Heart left ventricle (tissue), 16 donors: Measurements from ENCODE around the gene ACOXL. TPM values are rescaled to one million over a fixed set of nuclear protein-coding genes. Genes with fewer than 3 reads are reported as not detected.

Experiments
- ATAC-seq, 4 donors: fragments of 200-7000 bp; cut with Tn5 transposase; one replicate each; pipeline ENCODE4 v1.9.1; 2020 to 2022; ENCODE audit warnings: moderate library complexity in 4 of 4, mild to moderate bottlenecking in 3 of 4, moderate number of reproducible peaks in 1 of 4
- DNase-seq, 5 donors: peaks; one replicate each; pipeline ENCODE4 v3.0.0-alpha.2; 2020
- H3K27ac ChIP-seq, 12 donors: fragments of 200-600 bp; sonication (generic) in 4 of 12; one replicate each; pipeline versions ENCODE4 v1.5.0 to v1.8.0; 2016 to 2022; ENCODE audit warnings: mild to moderate bottlenecking in 2 of 12
- H3K27me3 ChIP-seq, 9 donors: fragments of 200-600 bp; sonication (generic) in 2 of 9; one replicate each; pipeline versions ENCODE4 v1.5.1 to v1.8.0; 2016 to 2022; ENCODE audit warnings: mild to moderate bottlenecking in 3 of 9
- H3K36me3 ChIP-seq, 9 donors: fragments of 200-600 bp; sonication (generic) in 2 of 9; one replicate each; pipeline versions ENCODE4 v1.5.0 to v1.8.0; 2018 to 2022; ENCODE audit warnings: mild to moderate bottlenecking in 2 of 9
- H3K4me1 ChIP-seq, 12 donors: fragments of 200-600 bp; sonication (generic) in 4 of 12; one replicate each; pipeline versions ENCODE4 v1.5.0 to v1.8.0; 2016 to 2022; ENCODE audit warnings: mild to moderate bottlenecking in 3 of 12
- H3K4me3 ChIP-seq, 12 donors: fragments of 200-600 bp; sonication (generic) in 4 of 12; one replicate each; pipeline versions ENCODE4 v1.5.0 to v1.8.0; 2017 to 2022; ENCODE audit warnings: mild to moderate bottlenecking in 9 of 12, moderate library complexity in 4 of 12
- H3K9me3 ChIP-seq, 12 donors: fragments of 200-600 bp; sonication (generic) in 4 of 12; one replicate each; pipeline versions ENCODE4 v1.5.0 to v1.8.0; 2016 to 2022; ENCODE audit warnings: mild to moderate bottlenecking in 1 of 12
- POLR2A ChIP-seq, 2 donors: fragments of 450-650 bp; IDR thresholded peaks; one replicate each; pipeline ENCODE4 v1.6.1; 2017; ENCODE audit warnings: antibody characterized with exemption in 2 of 2, mild to moderate bottlenecking in 2 of 2, moderate library complexity in 2 of 2
- WGBS, 4 donors: extraction: QIAGEN DNeasy Blood & Tissue Kit in 2 of 4; methylation state at CpG; one replicate each; pipeline versions ENCODE4 v1.1.5 to v1.1.7; 2013 to 2018; 5-methylcytosine and 5-hydroxymethylcytosine counted together
- intact Hi-C, 10 donors: fragments of 100-400 bp; cut with DNase I; formaldehyde crosslinking; loops; one replicate each; pipeline versions ENCODE4 v1.11.1 to v1.14.2; 2022
- polyA plus RNA-seq, 2 donors: library from polyadenylated mRNA; stranded (reverse); fragments of 200-250 nt; gene quantifications; one replicate each; pipeline ENCODE4 v1.2.3, GENCODE V29; 2013
- total RNA-seq, 9 donors: library from RNA; depleted of rRNA in 2 of 9; stranded (reverse); fragments of >200 nt in 2 of 9; fragmentation: NEBNext Ultra II Directional in 3 of 9; extraction: Animal tissue kit (Norgen Biotek cat#: 25700) in 3 of 9; gene quantifications; one replicate each; pipeline versions ENCODE4 v1.1.0 to v1.2.4, GENCODE V29; 2016 to 2023
- TF ChIP-seq, protein P1 (sequence below), 12 donors: fragments of 200-600 bp; sonication (generic) in 4 of 12; IDR thresholded peaks; one replicate each; pipeline versions ENCODE4 v1.5.0 to v1.8.0; 2018 to 2022; ENCODE audit warnings: antibody characterized with exemption in 12 of 12, mild to moderate bottlenecking in 5 of 12
- donor health status: ischemic (EF 13 %, LVEDD 7.1; RV severe dilation, severe dysfunction).
- donor health status: healthy with polysubstance abuse.
- donor health status: DM: no; HTN: yes; CAD: no.
- donor health status: DM: no; HTN: no; CAD: no.
- donor health status: ischemic (EF 25% LVEDD 6.9; RV normal size, moderate dysfunction).
- donor health status: ischemic (EF 25% LVEDD 5.7; RV mildly dilated, moderate dysfunction).
- donor health status: healthy.
- donor health status: DM: yes; HTN: yes; CAD: no.
- donor health status: ischemic (EF 35%, LVEDD 5.7; RV mildly dilated, moderate dysfunction).
- donor health status: nonischemic (EF 11% LVEDD 7.7; RV severe dilation, severe dysfunction).
- donor health status: DM: yes; HTN: yes; CAD: no.
- donor health status: PGD.
- donor health status: ischemic (EF 29% LVEDD 5.4; RV normal size, mild dysfunction).
- donor health status: nonischemic (EF 23%, LVEDD 6.1; RV moderate dilation, normal function).

Gene ACOXL
- total and polyA plus RNA-seq, 11 donors = 0.25 TPM; not detected in 10

- intact Hi-C loops = no loop called here
- Histone ChIP-seq H3K9me3 (no peaks in the 10 kb centered on the region), H3K27me3 (no peaks in the 10 kb centered on the region), H3K4me1 (peaks cover 0 to 15% (median 6%) of the 10 kb centered on the region in 12 donors), H3K27ac (no peak overlapping the region), H3K4me3 (no peak overlapping the region), H3K36me3 (no peaks in the 10 kb centered on the region)
- 37 to 68% (median 42%) methylated on average over 4 of the region's 4 CpGs for WGBS, 4 donors
- TF ChIP-seq POLR2A (IDR thresholded peaks at IDR 0.05) = no peak
- TF ChIP-seq, protein P1, sequence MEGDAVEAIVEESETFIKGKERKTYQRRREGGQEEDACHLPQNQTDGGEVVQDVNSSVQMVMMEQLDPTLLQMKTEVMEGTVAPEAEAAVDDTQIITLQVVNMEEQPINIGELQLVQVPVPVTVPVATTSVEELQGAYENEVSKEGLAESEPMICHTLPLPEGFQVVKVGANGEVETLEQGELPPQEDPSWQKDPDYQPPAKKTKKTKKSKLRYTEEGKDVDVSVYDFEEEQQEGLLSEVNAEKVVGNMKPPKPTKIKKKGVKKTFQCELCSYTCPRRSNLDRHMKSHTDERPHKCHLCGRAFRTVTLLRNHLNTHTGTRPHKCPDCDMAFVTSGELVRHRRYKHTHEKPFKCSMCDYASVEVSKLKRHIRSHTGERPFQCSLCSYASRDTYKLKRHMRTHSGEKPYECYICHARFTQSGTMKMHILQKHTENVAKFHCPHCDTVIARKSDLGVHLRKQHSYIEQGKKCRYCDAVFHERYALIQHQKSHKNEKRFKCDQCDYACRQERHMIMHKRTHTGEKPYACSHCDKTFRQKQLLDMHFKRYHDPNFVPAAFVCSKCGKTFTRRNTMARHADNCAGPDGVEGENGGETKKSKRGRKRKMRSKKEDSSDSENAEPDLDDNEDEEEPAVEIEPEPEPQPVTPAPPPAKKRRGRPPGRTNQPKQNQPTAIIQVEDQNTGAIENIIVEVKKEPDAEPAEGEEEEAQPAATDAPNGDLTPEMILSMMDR (IDR thresholded peaks at IDR 0.05) = no peak
- DNase-seq = peak in 2 of 5 donors; percentile 39 to 51
- peak in 3 of 4 donors; percentile 60 to 64 (median 64) for ATAC-seq
Observed at GRCh38 chr2:110717734-110718133, 14.6 kb upstream of the ACOXL start.

DNA sequence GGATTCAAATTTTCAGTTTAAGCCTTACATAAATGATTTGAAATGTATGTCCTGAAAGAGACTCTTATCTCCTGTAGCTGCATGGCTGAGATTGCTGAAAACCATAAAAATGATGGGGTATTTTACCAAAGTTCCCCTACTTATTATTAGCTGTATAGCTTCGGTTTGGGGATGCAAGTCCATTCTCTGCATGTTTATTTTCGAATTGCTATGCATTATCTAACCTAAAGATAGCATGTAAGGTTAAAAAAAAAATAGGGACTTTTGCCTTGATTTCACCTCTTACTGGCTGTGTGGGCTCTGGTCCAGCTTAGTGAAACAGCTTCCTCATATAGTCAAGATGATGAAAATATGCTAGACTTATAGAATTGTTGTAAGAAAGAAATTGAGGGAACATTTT is 14.0 kb upstream of the ACOXL start:
- no peaks in the 10 kb centered on the region for H3K36me3 ChIP-seq
- DNase-seq = no peak
- H3K9me3 ChIP-seq = no peaks in the 10 kb centered on the region
- TF ChIP-seq, protein P1 (IDR thresholded peaks at IDR 0.05) = no peak
- TF ChIP-seq POLR2A (IDR thresholded peaks at IDR 0.05) = no peak
- H3K4me3 ChIP-seq = no peak overlapping the region
- no peak for ATAC-seq
- intact Hi-C loops = no loop called here
- H3K27ac ChIP-seq = no peak overlapping the region
- no peaks in the 10 kb centered on the region for H3K27me3 ChIP-seq
- peaks cover 0 to 15% (median 6%) of the 10 kb centered on the region in 12 donors for H3K4me1 ChIP-seq
- WGBS, 4 donors = 75 to 93% (median 85%) methylated on average over 2 of the region's 2 CpGs

DNA sequence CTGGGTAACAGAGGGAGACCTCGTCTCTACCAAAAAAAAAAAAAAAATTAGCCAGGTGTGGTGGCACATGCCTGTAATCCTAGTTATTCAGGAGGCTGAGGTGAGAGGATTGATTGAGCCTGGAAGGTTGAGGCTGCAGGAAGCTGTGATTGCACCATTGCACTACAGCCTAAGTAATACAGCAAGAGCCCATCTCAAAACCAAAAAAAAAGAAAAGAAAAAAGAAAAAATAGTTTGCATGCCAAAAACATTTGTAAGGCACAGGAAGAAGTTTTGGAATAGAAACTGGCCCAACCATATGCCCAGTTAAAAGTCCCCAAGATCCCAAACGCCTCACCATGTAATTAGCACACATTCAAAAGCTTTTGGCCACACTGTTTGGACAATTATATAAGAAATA is 13.4 kb upstream of the ACOXL start:
- Histone ChIP-seq H3K9me3 (no peaks in the 10 kb centered on the region), H3K27me3 (no peaks in the 10 kb centered on the region), H3K4me3 (no peak overlapping the region), H3K4me1 (peaks cover 0 to 15% (median 6%) of the 10 kb centered on the region in 12 donors), H3K36me3 (no peaks in the 10 kb centered on the region), H3K27ac (no peak overlapping the region)
- 62 to 88% (median 76%) methylated on average over 2 of the region's 2 CpGs for WGBS, 4 donors
- TF ChIP-seq, protein P1 (IDR thresholded peaks at IDR 0.05) = no peak
- no peak for TF ChIP-seq POLR2A (IDR thresholded peaks at IDR 0.05)
- ATAC-seq = no peak
- no peak for DNase-seq
- intact Hi-C loops = no loop called here

DNA sequence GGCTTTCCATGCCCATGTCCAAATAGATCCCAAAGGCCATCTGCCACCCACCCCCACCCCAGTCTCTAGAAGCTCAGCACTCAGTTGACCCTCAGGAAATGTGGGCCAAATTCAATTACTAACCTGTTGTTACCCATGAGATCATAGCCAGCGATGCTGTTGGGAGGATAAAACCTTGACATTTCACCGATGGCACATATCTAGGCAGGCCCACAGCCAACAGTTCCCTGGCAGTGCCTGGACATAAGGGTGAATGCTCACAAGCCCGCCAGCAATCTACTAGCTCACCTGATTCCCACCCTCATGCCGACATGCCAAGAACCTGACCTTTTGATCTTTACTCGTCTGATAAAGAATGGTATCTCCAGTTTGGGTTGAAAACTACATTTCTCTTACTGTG is 11.8 kb upstream of the ACOXL start:
- peaks cover 0 to 15% (median 6%) of the 10 kb centered on the region in 12 donors for H3K4me1 ChIP-seq
- WGBS, 4 donors = 51 to 62% (median 55%) methylated on average over 5 of the region's 5 CpGs
- H3K4me3 ChIP-seq = no peak overlapping the region
- ATAC-seq (peak in 3 of 4 donors; percentile 55 to 75 (median 62)), DNase-seq (peak in 2 of 5 donors; percentile 33 to 35)
- no peak overlapping the region for H3K27ac ChIP-seq
- TF ChIP-seq POLR2A (IDR thresholded peaks at IDR 0.05) = no peak
- TF ChIP-seq, protein P1 (IDR thresholded peaks at IDR 0.05) = no peak
- no peaks in the 10 kb centered on the region for H3K9me3 ChIP-seq
- no peaks in the 10 kb centered on the region for H3K27me3 ChIP-seq
- no peaks in the 10 kb centered on the region for H3K36me3 ChIP-seq
- intact Hi-C loops = no loop called here
